Measurements from ENCODE around the gene YTHDF2.

The YTHDF2 gene

DNA sequence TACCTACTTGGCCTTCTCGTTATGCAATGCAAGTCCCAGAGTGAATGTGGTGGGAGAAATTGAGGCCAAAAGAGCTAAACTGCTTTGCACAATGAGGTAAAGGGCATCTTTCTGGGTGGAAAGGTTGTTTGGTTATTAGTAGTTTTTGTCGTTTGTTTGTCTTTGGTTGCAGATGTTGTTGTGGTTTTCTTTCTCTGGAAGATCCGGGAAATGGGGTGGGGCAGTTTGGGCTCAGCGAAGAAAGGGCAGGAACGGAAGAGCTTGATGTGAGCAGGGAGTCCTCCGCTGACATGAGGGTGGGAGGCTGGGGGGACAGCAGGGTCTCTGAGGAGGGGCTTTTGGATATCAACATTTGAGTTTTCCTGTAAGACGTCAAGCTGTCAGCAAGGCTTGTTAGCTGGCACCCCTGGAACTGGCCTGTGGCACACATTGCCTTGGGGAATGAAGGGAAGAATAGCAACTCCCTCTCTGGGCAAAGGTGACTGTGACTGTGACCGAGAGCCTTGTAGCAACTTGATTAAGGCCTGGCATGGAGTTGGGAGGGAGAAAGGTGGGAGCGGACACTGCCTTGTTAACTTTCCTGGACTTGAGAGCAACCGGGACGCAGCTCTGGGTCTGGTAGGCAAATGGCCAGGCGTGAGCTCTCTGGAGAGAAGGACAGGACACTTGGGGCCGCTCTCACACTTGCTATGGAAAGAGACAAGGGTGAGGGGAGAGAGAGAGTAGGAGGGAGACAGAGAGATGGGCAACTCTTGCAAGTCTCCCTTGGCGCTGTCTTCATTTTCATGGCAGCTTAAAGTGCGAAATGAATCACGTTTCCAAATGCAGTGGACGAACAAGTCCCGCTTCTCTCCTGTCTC, 59.8 kb downstream of the YTHDF2 start:
- 74% methylated on average over 18 of the region's 18 CpGs for WGBS, 2 experiments
- Histone ChIP-seq H3K36me3 (ENCODE audit: control insufficient read depth, insufficient read depth, low read length) (no peaks in the 10 kb centered on the region), H3K27me3 (ENCODE audit: control insufficient read depth, insufficient read depth, low read length, poor library complexity, severe bottlenecking) (no peaks in the 10 kb centered on the region), H3K9me3 (ENCODE audit: control insufficient read depth, low read length) (no peaks in the 10 kb centered on the region), H3K4me3 (ENCODE audit: insufficient read depth, low read depth, low read length) (no peak overlapping the region), H3K4me1 (ENCODE audit: control insufficient read depth, insufficient read depth, low read length) (peaks cover 11% of the 10 kb centered on the region), H3K27ac (ENCODE audit: insufficient read depth, low read depth, low read length, poor library complexity, severe bottlenecking) (no peak overlapping the region)

DNA sequence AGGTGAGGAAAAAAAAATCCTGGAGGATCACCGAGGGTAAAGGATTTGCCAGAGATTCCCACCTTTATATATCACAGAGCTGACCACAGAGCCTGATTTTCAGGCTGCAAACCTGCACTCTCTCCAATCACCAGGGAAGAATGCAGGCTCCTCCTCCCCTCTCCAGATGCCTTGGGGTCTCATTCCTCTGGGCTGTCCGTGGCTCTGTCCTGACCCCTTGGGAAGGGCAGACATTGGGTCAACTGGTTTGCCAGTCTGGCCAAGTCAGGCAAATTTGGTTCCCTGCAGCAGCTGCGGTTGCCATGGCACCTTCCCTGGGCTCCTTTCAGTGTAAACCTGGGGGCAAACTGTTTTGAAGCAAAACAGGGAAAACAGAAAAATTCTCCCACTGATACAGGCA, 63.6 kb downstream of the YTHDF2 start:
- Histone ChIP-seq H3K9me3 (ENCODE audit: control insufficient read depth, low read length) (peaks cover 3% of the 10 kb centered on the region), H3K27ac (ENCODE audit: insufficient read depth, low read depth, low read length, poor library complexity, severe bottlenecking) (no peak overlapping the region)
- 49 to 53% methylated on average over 3 of the region's 3 CpGs for WGBS, 2 experiments

DNA sequence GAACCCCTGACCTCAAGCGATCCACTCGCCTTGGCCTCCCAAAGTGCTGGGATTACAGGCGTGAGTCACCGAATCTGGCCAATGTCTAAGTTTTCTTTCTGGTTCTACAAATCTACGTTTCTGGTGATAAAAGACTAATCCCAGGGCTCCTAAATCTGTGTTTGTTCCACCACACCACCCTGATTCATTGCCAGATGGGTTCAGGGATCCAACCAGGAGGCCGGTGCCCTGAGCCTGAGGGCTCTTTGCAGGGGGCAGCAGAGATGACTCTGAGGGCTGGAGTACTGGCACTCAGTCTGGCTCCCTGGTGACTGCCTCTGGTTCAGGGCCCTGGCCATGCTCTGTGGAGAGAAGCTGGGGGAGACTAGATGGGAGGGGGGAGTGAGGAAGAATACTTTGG, 64.7 kb downstream of the YTHDF2 start:
- H3K4me1 ChIP-seq (ENCODE audit: control insufficient read depth, insufficient read depth, low read length), result peaks cover 17% of the 10 kb centered on the region
- H3K9me3 ChIP-seq (ENCODE audit: control insufficient read depth, low read length), result peaks cover 3% of the 10 kb centered on the region
- no peaks in the 10 kb centered on the region for H3K27me3 ChIP-seq (ENCODE audit: control insufficient read depth, insufficient read depth, low read length, poor library complexity, severe bottlenecking)
- no peak overlapping the region for H3K27ac ChIP-seq (ENCODE audit: insufficient read depth, low read depth, low read length, poor library complexity, severe bottlenecking)
- H3K4me3 ChIP-seq (ENCODE audit: insufficient read depth, low read depth, low read length), result no peak overlapping the region
- no peaks in the 10 kb centered on the region for H3K36me3 ChIP-seq (ENCODE audit: control insufficient read depth, insufficient read depth, low read length)
- 90 to 92% methylated on average over 6 of the region's 6 CpGs for WGBS, 2 experiments

More for the DNA sequence above, 63.6 kb downstream of the YTHDF2 start:
- Histone ChIP-seq H3K27me3 (ENCODE audit: control insufficient read depth, insufficient read depth, low read length, poor library complexity, severe bottlenecking) (no peaks in the 10 kb centered on the region), H3K36me3 (ENCODE audit: control insufficient read depth, insufficient read depth, low read length) (no peaks in the 10 kb centered on the region), H3K4me3 (ENCODE audit: insufficient read depth, low read depth, low read length) (no peak overlapping the region), H3K4me1 (ENCODE audit: control insufficient read depth, insufficient read depth, low read length) (peaks cover 17% of the 10 kb centered on the region)

DNA sequence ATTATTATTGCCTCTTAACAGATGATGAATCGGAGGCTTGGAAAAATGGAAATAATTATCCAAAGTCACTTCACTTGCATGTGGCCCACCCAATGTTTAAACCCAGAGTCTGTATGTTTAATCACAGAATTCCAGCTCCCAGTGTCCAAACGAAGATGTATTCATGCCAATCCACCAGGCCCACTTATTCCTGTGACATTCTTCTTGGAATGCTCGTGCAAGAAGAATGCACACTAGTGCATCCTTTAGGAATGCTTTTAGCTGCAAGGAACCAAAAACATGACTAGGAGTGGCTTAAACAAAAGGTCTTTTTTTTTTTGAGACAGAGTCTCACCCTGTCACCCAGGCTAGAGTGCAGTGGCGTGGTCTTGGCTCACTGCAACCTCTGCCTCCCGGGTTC, 66.3 kb downstream of the YTHDF2 start:
- 92 to 96% methylated on average over 5 of the region's 5 CpGs for WGBS, 2 experiments
- peaks cover 17% of the 10 kb centered on the region for H3K4me1 ChIP-seq (ENCODE audit: control insufficient read depth, insufficient read depth, low read length)
- no peak overlapping the region for H3K4me3 ChIP-seq (ENCODE audit: insufficient read depth, low read depth, low read length)
- peaks cover 3% of the 10 kb centered on the region for H3K9me3 ChIP-seq (ENCODE audit: control insufficient read depth, low read length)
- H3K27me3 ChIP-seq (ENCODE audit: control insufficient read depth, insufficient read depth, low read length, poor library complexity, severe bottlenecking), result no peaks in the 10 kb centered on the region
- no peaks in the 10 kb centered on the region for H3K36me3 ChIP-seq (ENCODE audit: control insufficient read depth, insufficient read depth, low read length)
- no peak overlapping the region for H3K27ac ChIP-seq (ENCODE audit: insufficient read depth, low read depth, low read length, poor library complexity, severe bottlenecking)

DNA sequence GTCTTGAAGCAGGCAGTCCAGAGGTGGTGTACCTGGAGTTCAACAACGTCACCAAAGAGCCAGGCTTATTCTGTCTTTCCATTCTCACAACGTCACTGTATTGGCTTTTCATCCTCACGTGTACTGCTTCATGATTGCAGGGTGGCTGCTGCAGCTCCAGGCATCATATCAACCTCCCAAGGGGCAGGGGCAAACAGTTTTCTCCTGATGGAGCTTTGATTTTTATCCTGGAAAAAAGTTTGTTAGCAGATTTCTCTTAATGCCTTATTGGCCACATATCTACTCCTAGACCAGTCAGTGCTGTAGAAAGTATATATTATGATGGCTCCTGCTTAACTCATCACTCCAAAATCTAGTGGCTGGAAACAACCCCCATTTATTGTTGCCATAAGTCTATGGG, 66.9 kb downstream of the YTHDF2 start:
- WGBS, 2 experiments, result 94 to 97% methylated on average over 3 of the region's 3 CpGs

DNA sequence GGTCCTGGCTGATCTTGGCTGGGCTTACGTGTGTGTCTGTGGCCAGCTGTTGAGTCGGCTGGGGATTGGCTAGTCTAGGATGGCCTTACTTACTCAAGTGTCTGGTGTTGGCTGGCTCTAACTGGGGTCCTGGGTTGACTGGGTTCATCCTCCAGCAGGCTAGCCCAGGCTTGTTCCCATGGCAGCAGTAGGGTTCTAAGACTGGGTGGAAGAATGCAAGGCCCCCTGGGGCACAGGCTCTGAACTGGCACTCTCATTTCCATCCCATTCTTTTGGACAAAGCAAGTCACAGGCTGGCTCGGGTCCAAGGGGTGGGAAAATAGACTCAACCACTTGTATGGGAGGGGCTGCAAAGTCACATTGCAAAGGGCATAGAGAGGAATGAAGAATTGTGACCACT, 67.3 kb downstream of the YTHDF2 start:
- 54 to 63% methylated on average over 3 of the region's 3 CpGs for WGBS, 2 experiments
- Histone ChIP-seq H3K4me3 (ENCODE audit: insufficient read depth, low read depth, low read length) (no peak overlapping the region), H3K27me3 (ENCODE audit: control insufficient read depth, insufficient read depth, low read length, poor library complexity, severe bottlenecking) (no peaks in the 10 kb centered on the region), H3K36me3 (ENCODE audit: control insufficient read depth, insufficient read depth, low read length) (no peaks in the 10 kb centered on the region), H3K27ac (ENCODE audit: insufficient read depth, low read depth, low read length, poor library complexity, severe bottlenecking) (no peak overlapping the region), H3K4me1 (ENCODE audit: control insufficient read depth, insufficient read depth, low read length) (peaks cover 17% of the 10 kb centered on the region), H3K9me3 (ENCODE audit: control insufficient read depth, low read length) (peaks cover 3% of the 10 kb centered on the region)

More for the DNA sequence above, 66.9 kb downstream of the YTHDF2 start:
- Histone ChIP-seq H3K4me3 (ENCODE audit: insufficient read depth, low read depth, low read length) (no peak overlapping the region), H3K9me3 (ENCODE audit: control insufficient read depth, low read length) (peaks cover 3% of the 10 kb centered on the region), H3K4me1 (ENCODE audit: control insufficient read depth, insufficient read depth, low read length) (peaks cover 17% of the 10 kb centered on the region), H3K27ac (ENCODE audit: insufficient read depth, low read depth, low read length, poor library complexity, severe bottlenecking) (no peak overlapping the region), H3K36me3 (ENCODE audit: control insufficient read depth, insufficient read depth, low read length) (no peaks in the 10 kb centered on the region), H3K27me3 (ENCODE audit: control insufficient read depth, insufficient read depth, low read length, poor library complexity, severe bottlenecking) (no peaks in the 10 kb centered on the region)

DNA sequence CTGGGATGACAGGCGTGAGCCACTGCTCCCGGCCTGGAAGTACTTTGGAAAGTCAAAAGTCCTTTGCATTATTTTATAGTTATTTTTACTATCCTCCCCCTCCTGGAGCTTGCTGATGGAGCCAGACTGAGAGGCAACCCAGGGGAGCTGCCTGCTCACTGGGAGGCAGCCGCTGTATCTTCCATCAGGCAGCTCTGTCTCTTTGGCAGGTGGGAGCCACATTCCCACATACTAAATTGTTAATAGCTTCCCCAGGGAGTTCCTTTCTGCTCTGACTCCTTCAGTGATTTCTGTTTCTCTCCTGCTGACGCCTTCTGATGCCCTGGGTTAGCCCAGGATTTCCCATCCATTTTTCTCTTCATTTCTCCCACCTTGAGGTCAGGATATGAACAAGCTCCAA, 70.3 kb downstream of the YTHDF2 start:
- no peak overlapping the region for H3K4me3 ChIP-seq (ENCODE audit: insufficient read depth, low read depth, low read length)
- peaks cover 6% of the 10 kb centered on the region for H3K4me1 ChIP-seq (ENCODE audit: control insufficient read depth, insufficient read depth, low read length)
- no peak overlapping the region for H3K27ac ChIP-seq (ENCODE audit: insufficient read depth, low read depth, low read length, poor library complexity, severe bottlenecking)
- no peaks in the 10 kb centered on the region for H3K36me3 ChIP-seq (ENCODE audit: control insufficient read depth, insufficient read depth, low read length)
- peaks cover 22% of the 10 kb centered on the region for H3K27me3 ChIP-seq (ENCODE audit: control insufficient read depth, insufficient read depth, low read length, poor library complexity, severe bottlenecking)
- 70 to 75% methylated on average over 4 of the region's 4 CpGs for WGBS, 2 experiments
- H3K9me3 ChIP-seq (ENCODE audit: control insufficient read depth, low read length), result peaks cover 3% of the 10 kb centered on the region

DNA sequence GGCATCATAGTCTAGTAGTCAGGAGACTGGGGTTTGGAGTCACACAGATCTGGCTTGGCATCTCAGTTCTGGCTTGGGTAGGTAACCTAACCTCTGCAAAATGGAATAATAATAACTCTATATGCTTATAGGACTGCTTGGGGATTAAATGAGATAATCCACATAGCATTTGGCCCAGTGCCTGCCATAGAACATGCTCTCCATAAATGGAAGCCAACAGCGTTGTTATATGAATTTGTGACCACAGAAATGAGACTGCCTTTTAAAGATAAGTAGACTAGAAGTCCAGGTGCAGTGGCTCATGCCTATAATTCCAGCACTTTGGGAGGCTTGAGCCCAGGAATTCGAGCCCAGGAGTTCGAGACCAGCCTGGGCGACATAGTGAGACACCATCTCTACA, 71.2 kb downstream of the YTHDF2 start:
- WGBS, 2 experiments, result 92 to 95% methylated on average over 4 of the region's 4 CpGs
- Histone ChIP-seq H3K9me3 (ENCODE audit: control insufficient read depth, low read length) (peaks cover 1% of the 10 kb centered on the region), H3K27ac (ENCODE audit: insufficient read depth, low read depth, low read length, poor library complexity, severe bottlenecking) (no peak overlapping the region), H3K27me3 (ENCODE audit: control insufficient read depth, insufficient read depth, low read length, poor library complexity, severe bottlenecking) (peaks cover 31% of the 10 kb centered on the region), H3K4me1 (ENCODE audit: control insufficient read depth, insufficient read depth, low read length) (peaks cover 6% of the 10 kb centered on the region), H3K36me3 (ENCODE audit: control insufficient read depth, insufficient read depth, low read length) (no peaks in the 10 kb centered on the region), H3K4me3 (ENCODE audit: insufficient read depth, low read depth, low read length) (no peak overlapping the region)

DNA sequence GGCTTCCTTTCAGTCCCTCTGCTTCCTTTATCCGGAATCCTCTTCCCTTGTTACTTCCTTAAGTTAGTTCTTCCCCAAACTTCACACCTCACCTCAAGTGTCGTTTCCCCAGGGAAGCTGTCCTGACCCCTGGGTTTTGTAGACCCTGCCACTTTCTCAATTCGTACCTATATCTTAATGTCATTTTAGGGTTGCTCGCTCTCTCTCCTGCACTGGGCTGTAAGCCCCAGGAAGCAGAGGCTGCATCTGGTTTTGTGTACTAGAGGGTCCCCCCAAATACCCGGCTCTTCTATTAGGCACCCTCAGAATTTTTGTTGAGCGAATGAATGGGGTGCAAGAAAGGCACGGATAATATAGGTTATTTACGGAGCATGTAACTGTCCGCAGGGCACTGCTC, 74.6 kb downstream of the YTHDF2 start:
- no peaks in the 10 kb centered on the region for H3K9me3 ChIP-seq (ENCODE audit: control insufficient read depth, low read length)
- WGBS, 2 experiments, result 89 to 91% methylated on average over 9 of the region's 9 CpGs
- peaks cover 13% of the 10 kb centered on the region for H3K4me1 ChIP-seq (ENCODE audit: control insufficient read depth, insufficient read depth, low read length)
- H3K27ac ChIP-seq (ENCODE audit: insufficient read depth, low read depth, low read length, poor library complexity, severe bottlenecking), result no peak overlapping the region
- H3K36me3 ChIP-seq (ENCODE audit: control insufficient read depth, insufficient read depth, low read length), result no peaks in the 10 kb centered on the region
- H3K4me3 ChIP-seq (ENCODE audit: insufficient read depth, low read depth, low read length), result peak overlapping the region; percentile 6
- H3K27me3 ChIP-seq (ENCODE audit: control insufficient read depth, insufficient read depth, low read length, poor library complexity, severe bottlenecking), result peaks cover 51% of the 10 kb centered on the region

DNA sequence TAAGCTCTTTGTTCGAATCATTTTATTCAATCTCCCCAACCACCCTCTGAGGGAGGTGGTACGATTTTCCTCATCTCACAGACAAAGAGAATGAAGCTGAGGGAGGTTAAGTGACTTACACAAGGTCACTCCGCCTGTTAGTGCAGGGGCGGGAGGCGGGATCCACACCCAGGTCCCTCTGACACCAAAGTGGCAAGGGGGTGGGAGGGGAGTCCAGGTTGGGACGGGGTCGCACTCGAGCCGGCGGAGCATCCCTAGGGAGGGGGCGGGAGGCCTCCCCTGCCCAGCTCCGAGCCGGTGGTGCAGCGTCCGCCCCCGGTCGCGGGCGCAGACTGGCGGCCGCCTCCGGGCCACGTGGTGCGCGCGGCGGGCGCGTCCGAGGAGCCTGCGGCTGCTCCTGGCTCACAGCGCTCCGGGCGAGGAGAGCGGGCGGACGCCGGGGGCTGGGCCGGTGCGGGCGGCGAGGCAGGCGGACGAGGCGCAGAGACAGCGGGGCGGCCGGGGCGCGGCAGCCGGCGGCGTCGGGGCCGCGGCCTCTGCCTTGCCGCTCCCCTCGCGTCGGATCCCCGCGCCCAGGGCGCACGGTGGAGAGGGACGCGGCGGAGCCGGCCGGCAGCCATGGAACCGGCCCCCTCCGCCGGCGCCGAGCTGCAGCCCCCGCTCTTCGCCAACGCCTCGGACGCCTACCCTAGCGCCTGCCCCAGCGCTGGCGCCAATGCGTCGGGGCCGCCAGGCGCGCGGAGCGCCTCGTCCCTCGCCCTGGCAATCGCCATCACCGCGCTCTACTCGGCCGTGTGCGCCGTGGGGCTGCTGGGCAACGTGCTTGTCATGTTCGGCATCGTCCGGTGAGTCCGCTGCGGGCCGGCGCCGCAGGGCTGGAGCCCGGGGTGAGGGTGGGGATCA, 75.3 kb downstream of the YTHDF2 start, which contains the start of gene OPRD1:
Gene OPRD1, plus strand, starts transcription at position 405 of the 903 bp plus-strand sequence. Its CDS starts 214 bp downstream, at position 619.
- Histone ChIP-seq H3K27me3 (ENCODE audit: control insufficient read depth, insufficient read depth, low read length, poor library complexity, severe bottlenecking) (peaks cover 51% of the 10 kb centered on the region), H3K36me3 (ENCODE audit: control insufficient read depth, insufficient read depth, low read length) (no peaks in the 10 kb centered on the region), H3K9me3 (ENCODE audit: control insufficient read depth, low read length) (no peaks in the 10 kb centered on the region), H3K27ac (ENCODE audit: insufficient read depth, low read depth, low read length, poor library complexity, severe bottlenecking) (no peak within 1 kb of the TSS), H3K4me3 (ENCODE audit: insufficient read depth, low read depth, low read length) (peak within 1 kb of the TSS; percentile 29), H3K4me1 (ENCODE audit: control insufficient read depth, insufficient read depth, low read length) (peaks cover 13% of the 10 kb centered on the region)
- WGBS, 2 experiments, result 5 to 6% methylated on average over 108 of the region's 108 CpGs

All from ectodermal cell (in vitro differentiated cells).